ENCODE data around the gene DNAJB12.
"Not testable (repeated sequence)": the region's sequence is repeated elsewhere in the genome, so short reads cannot be mapped to it uniquely, and the experiment has no call there.

The DNAJB12 gene

DNA sequence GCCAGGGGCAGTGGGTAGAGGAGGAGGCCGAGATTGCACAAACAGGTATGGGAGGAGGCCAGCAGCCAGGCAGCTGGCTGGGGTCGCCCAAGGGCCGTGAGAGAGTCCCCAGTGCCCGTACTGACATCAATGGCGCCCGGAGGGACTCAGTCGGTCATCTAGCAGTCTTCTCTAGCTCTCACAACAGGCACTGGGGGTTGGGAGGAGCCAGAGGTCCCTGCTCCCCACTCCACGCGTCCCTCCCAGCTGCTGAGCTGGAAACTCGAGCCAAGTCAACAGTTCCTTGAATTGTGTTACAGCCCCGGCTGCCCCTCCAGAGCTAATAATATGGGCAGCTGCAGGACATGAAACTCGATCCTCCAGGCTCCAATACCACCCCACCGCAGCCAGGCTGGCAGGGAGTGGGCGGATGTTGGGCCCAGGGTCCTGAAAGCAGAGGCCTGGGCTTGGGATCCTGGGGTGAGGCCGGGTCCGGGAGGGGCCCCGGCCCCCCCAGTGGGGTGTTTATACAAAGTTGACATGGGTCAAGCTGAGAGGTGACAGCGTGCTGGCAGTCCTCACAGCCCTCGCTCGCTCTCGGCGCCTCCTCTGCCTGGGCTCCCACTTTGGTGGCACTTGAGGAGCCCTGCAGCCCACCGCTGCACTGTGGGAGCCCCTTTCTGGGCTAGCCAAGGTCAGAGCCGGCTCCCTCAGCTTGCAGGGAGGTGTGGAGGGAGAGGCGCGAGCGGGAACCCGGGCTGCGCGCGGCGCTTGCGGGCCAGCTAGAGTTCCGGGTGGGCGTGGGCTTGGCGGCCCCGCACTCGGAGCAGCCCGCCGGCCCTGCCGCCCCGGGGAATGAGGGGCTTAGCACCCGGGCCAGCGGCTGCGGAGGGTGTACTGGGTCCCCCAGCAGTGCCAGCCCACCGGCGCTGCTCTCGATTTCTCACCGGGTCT, 29.2 kb downstream of the DNAJB12 start:
- DNase-seq (ENCODE audit: low read depth) = peak; percentile 62

DNA sequence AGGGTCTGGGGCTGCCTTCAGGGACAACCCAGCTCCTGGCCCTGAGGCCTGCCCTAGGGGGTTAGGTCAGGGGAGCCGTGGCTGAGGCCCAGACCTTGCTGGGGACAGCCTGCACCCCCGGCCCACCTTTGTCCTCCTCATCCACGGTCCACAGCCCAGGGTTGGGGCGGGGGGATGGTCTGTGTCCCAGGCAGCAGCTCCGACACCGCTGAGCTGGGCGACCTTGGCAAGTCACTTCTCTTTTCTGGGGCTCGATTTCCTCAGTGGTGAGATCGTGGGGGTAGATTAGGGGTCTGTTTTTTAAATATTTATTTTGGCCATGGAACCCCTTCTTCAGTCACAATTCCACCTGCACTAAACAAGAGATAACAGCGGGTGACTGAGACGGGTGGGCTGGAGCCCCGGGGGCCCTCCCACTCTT, 30.9 kb downstream of the DNAJB12 start:
- no peak for DNase-seq (ENCODE audit: low read depth)
- TF ChIP-seq, protein P1, sequence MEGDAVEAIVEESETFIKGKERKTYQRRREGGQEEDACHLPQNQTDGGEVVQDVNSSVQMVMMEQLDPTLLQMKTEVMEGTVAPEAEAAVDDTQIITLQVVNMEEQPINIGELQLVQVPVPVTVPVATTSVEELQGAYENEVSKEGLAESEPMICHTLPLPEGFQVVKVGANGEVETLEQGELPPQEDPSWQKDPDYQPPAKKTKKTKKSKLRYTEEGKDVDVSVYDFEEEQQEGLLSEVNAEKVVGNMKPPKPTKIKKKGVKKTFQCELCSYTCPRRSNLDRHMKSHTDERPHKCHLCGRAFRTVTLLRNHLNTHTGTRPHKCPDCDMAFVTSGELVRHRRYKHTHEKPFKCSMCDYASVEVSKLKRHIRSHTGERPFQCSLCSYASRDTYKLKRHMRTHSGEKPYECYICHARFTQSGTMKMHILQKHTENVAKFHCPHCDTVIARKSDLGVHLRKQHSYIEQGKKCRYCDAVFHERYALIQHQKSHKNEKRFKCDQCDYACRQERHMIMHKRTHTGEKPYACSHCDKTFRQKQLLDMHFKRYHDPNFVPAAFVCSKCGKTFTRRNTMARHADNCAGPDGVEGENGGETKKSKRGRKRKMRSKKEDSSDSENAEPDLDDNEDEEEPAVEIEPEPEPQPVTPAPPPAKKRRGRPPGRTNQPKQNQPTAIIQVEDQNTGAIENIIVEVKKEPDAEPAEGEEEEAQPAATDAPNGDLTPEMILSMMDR (conservative IDR thresholded peaks at IDR 0.05; ENCODE audit: control insufficient read depth, insufficient read depth, low read depth, low read length) = no peak
- H3K4me3 ChIP-seq (ENCODE audit: control insufficient read depth, low read depth, low read length) = no peak overlapping the region

More for the DNA sequence above, 29.2 kb downstream of the DNAJB12 start:
- not testable (repeated sequence) for H3K4me3 ChIP-seq (ENCODE audit: control insufficient read depth, low read depth, low read length)

DNA sequence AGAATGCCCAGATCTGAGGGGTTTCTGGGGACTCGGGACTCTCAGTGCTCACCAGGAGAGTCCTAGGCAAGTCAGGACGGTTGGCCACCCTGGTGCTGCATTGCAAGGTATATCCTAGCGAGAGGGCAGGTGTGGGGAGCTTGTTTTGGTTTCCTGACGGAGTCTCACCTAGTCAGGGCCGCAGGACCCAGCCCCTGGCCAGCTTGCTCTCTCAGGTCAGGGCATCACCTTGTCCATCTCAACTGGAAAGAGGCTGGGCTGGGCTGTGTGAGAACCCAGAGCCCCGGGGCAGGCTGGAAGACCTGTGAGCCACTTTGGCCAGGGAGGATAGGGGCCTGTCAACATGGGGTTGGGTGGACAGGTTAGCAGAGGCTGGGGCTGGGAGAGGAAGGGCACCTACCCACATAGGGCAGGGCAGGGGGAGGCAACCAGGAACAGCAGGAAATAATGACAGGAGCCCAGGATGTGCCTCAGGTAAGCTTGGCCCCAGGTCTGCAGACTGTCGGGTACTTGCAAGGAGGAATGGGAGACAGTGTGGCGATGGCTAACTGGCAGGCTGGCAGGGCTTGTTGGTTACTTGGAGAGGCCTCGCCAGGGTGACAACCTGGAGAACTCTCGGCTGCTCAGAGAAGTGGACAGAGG, 31.5 kb downstream of the DNAJB12 start:
- TF ChIP-seq, protein P1 (conservative IDR thresholded peaks at IDR 0.05; ENCODE audit: control insufficient read depth, insufficient read depth, low read depth, low read length) = no peak
- DNase-seq (ENCODE audit: low read depth) = no peak
- no peak overlapping the region for H3K4me3 ChIP-seq (ENCODE audit: control insufficient read depth, low read depth, low read length)

DNA sequence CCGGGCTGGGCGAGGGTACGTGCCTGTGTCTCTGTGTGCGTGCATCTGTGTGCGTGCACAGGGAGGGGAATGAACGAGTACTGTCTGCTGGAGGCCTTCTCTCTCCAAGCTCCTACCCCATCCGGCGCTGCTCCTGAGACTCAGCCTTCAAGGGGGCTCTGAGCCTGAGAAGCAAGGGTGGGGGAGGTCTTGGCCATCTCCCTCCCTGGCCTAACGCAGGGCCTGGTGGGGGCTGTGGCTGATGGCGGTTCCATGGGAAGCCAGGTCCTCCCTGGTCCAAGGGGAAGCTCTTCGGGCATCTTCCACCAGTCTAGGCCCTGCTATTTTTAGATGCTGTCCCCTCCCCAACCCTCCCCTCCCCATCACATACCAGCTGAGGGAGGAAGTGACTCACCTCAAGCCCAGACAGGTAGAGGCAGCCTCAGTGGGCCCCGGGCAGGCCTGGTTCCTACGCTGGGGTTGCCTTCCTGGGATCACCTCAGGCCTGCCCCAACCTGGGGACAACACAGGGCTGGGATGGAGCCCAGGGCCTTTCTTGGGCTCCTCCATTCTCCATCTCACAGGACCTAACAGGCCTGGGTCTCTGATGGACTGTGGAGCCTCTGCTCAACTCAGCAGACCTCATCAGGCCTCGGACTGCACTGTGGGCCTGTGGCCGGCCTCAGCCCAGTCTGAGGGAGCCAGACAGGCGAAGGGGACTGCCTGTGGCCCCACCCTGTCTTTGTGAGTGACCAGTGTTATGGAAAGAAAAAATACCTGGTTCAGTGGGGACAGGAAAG, 32.2 kb downstream of the DNAJB12 start:
- TF ChIP-seq, protein P1 (conservative IDR thresholded peaks at IDR 0.05; ENCODE audit: control insufficient read depth, insufficient read depth, low read depth, low read length) = no peak
- no peak for DNase-seq (ENCODE audit: low read depth)
- no peak overlapping the region for H3K4me3 ChIP-seq (ENCODE audit: control insufficient read depth, low read depth, low read length)

DNA sequence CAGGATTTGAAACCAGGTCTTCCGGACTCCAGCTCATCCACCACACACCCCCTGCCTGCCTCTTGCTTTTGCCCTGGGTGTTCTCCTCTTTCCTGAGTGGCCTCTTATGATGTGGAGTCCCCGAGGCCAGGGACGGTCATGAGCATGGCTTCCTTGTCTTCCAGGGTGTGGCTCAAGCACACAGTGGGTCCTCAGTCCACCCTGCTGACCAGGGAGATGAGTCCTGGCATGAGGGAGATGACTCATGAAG, 32.8 kb downstream of the DNAJB12 start:
- no peak for DNase-seq (ENCODE audit: low read depth)
- no peak overlapping the region for H3K4me3 ChIP-seq (ENCODE audit: control insufficient read depth, low read depth, low read length)
- TF ChIP-seq, protein P1 (conservative IDR thresholded peaks at IDR 0.05; ENCODE audit: control insufficient read depth, insufficient read depth, low read depth, low read length) = no peak

DNA sequence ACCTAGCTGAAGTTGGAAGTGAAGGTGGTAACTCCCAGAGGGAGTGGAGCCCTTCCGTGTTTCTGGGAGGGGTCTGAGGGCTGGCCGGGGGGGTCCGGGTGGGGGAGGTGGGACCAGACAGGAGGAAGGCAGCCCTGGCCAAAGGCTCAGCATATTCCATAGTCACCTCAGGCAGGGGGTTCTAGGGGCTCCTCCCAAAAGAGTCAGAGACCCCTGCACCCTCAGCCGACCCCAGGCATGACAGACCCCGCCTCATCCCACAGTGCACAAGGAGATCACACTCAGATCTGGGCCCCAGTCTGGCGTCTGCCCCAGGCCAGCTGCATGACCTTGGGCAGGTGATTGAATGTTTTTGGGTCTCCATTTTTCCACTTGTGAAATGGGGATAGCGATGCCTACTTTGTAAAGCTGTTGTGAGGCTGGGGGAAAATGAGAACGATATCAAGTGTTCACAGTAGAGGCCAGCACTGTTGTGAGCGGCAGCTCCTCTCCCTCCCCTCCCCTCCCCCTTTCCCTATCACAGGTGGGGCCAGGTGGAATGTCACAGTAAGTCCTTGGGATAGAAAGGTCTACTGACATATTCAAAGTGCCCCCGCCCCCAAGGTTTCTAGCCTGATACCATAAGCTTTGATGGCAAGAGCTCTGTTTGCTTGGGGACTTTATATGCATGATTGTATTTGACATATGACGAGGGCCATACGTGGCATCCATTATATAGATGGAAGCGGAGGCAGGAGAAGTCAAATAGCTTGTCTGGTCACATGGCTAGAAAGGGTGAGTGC, 33.3 kb downstream of the DNAJB12 start:
- H3K4me3 ChIP-seq (ENCODE audit: control insufficient read depth, low read depth, low read length) = no peak overlapping the region
- TF ChIP-seq, protein P1 (conservative IDR thresholded peaks at IDR 0.05; ENCODE audit: control insufficient read depth, insufficient read depth, low read depth, low read length) = no peak
- no peak for DNase-seq (ENCODE audit: low read depth)
